Measurements from ENCODE around the gene AOPEP.

DNA sequence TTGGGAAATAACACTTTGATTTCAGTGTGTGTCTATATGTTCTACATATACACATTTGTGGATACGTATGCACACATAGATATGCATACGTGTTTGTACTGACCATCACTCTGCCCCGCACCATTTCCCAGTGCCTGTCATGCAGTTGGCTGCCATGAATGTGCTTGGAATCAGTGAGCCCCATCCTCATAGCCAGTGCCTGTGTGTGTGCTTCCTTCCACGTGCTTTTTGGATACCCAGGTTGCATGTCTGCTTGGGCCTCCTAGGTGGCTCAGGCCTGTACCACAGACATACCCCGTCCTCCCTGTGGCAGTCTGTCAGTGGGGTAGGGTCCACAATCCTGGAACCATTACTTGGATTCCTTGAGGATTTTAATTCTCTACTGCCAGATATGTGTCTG lies 347.4 kb downstream of the AOPEP start:
- TF ChIP-seq CTCF (IDR thresholded peaks at IDR 0.05; ENCODE audit: low read depth, low read length, poor library complexity, severe bottlenecking) (no peak), EZH2phosphoT487 (IDR thresholded peaks at IDR 0.05; ENCODE audit: borderline replicate concordance, low read length) (no peak)

Data from DOHH2 (cell line).